Measurements from ENCODE around the gene WIPF3. TPM values are rescaled to one million over a fixed set of nuclear protein-coding genes. Genes with fewer than 3 reads are reported as not detected.

Gene WIPF3
- total RNA-seq, 1 donor = under 0.01 TPM

DNA sequence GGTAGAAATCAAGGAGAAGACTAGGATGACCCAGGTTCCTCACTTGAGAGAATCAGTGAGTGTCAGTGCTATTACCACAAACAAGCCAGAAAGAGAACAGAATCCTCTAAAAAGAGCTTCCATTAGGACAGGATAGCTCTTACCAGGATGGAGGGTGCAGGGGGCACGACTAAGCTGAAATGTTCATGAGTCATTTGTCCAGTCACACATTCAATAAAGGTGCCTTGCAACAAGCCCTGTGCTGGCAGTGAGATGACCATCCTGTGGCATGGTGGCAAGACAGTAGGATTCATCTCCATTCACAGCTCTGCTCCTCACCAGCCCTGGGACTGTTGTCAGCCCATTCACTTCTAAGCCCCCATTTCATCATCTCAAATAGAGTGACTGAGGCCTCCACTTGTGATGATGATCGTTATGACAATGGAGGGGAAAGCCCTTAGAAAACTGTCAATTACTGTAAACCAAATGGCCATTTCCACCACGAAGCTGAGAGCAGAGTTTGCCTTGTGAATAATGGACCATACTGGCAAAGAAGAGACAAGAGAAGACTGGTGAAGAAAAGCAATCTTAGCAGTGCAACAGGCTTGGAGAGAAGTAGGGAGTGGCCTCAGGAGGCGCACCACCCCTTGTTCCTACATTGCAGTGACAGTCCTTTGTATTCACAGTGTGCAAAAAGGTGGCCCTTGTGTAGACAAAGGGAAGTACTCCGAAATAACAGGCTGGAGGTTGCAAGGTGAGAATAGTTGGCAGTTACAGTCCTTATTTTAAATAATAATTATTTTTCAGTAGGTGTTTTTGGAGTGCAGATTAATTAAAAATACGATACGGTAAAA lies 9.0 kb upstream of the WIPF3 start:
- no peak for DNase-seq (ENCODE audit: low read depth)
- H3K4me3 ChIP-seq (ENCODE audit: low read depth, low read length) = no peak overlapping the region
- TF ChIP-seq, protein P1, sequence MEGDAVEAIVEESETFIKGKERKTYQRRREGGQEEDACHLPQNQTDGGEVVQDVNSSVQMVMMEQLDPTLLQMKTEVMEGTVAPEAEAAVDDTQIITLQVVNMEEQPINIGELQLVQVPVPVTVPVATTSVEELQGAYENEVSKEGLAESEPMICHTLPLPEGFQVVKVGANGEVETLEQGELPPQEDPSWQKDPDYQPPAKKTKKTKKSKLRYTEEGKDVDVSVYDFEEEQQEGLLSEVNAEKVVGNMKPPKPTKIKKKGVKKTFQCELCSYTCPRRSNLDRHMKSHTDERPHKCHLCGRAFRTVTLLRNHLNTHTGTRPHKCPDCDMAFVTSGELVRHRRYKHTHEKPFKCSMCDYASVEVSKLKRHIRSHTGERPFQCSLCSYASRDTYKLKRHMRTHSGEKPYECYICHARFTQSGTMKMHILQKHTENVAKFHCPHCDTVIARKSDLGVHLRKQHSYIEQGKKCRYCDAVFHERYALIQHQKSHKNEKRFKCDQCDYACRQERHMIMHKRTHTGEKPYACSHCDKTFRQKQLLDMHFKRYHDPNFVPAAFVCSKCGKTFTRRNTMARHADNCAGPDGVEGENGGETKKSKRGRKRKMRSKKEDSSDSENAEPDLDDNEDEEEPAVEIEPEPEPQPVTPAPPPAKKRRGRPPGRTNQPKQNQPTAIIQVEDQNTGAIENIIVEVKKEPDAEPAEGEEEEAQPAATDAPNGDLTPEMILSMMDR (IDR thresholded peaks at IDR 0.05; ENCODE audit: insufficient read depth, low read depth, low read length) = no peak

DNA sequence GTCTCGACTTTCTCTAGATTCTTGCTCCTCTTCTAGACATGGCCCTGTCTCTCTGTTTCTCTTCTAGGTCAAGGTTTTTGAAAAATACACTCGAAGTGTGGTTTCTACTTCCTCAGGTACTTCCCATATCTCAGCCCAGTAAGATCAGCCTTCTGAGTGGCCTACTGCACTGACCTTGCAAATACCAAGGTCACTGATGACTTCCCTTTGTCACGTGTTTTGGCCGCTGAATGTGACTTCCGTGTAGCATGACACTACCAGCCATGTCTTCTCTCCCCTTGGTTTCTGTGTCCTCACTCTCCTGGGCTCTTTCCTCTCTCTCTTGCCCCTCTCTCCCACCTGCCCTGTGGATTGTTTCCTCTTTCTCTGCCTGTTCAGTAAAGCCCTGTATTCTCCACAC lies 7.9 kb upstream of the WIPF3 start:
- TF ChIP-seq, protein P1 (IDR thresholded peaks at IDR 0.05; ENCODE audit: insufficient read depth, low read depth, low read length) = no peak
- no peak for DNase-seq (ENCODE audit: low read depth)
- H3K4me3 ChIP-seq (ENCODE audit: low read depth, low read length) = no peak overlapping the region

DNA sequence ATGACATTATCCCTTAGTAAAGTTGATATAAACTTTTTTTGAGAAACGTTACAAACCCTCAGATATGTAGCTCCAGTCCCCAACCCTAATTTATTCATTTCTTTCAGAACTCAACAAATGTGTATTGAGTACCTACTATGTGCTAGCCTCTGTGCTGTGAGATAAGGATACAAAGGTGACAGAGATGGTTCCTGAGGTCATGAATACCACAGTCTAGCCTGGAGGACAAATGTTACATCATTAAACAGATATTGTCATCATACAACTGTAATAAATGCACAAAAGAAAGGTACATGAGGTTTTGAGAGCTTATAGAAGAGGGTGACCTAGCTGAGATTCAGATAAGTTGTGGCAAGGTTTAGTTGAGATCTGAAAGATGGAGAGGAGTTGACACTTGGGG lies 4.4 kb upstream of the WIPF3 start:
- no peak for DNase-seq (ENCODE audit: low read depth)

DNA sequence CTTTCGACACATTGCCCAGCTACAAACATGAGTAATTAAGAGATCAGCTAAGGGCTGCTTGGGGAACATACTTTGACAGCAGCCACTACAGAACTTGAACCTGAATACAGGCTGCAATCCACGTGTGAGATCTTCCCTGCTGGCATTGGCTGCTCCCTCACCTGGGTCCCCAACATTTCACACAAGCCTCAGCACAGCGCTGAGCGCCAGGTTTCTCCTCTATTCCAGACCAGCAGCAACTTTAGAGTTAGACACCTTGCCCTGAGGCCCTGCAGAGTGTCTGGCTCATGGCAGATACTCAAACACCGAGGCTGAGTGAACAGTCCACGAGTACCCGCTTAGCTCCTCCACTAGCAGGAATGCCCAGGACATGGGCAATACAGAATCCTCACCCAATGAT lies 1.3 kb upstream of the WIPF3 start:
- H3K4me3 ChIP-seq (ENCODE audit: low read depth, low read length) = no peak overlapping the region
- TF ChIP-seq, protein P1 (IDR thresholded peaks at IDR 0.05; ENCODE audit: insufficient read depth, low read depth, low read length) = no peak
- no peak for DNase-seq (ENCODE audit: low read depth)

More for the DNA sequence above, 4.4 kb upstream of the WIPF3 start:
- no peak overlapping the region for H3K4me3 ChIP-seq (ENCODE audit: low read depth, low read length)
- TF ChIP-seq, protein P1 (IDR thresholded peaks at IDR 0.05; ENCODE audit: insufficient read depth, low read depth, low read length) = no peak

DNA sequence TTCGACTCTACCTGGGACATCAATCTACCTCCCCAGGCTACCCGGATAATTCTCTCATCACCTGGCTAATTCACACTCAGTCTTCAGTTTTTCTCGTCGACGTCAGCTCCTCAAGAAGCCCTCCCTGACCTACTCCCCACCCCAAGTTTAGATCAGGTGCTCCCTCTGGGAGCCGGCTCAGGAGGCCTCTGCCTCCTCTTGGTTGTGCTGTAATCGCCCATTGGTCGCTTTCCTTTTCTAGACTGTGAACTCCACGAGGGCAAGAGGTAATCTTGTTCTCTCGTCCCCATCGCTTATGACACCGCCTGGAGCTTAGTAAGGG lies 461 bp upstream of the WIPF3 start:
- no peak for DNase-seq (ENCODE audit: low read depth)
- no peak overlapping the region for H3K4me3 ChIP-seq (ENCODE audit: low read depth, low read length)
- TF ChIP-seq, protein P1 (IDR thresholded peaks at IDR 0.05; ENCODE audit: insufficient read depth, low read depth, low read length) = no peak

DNA sequence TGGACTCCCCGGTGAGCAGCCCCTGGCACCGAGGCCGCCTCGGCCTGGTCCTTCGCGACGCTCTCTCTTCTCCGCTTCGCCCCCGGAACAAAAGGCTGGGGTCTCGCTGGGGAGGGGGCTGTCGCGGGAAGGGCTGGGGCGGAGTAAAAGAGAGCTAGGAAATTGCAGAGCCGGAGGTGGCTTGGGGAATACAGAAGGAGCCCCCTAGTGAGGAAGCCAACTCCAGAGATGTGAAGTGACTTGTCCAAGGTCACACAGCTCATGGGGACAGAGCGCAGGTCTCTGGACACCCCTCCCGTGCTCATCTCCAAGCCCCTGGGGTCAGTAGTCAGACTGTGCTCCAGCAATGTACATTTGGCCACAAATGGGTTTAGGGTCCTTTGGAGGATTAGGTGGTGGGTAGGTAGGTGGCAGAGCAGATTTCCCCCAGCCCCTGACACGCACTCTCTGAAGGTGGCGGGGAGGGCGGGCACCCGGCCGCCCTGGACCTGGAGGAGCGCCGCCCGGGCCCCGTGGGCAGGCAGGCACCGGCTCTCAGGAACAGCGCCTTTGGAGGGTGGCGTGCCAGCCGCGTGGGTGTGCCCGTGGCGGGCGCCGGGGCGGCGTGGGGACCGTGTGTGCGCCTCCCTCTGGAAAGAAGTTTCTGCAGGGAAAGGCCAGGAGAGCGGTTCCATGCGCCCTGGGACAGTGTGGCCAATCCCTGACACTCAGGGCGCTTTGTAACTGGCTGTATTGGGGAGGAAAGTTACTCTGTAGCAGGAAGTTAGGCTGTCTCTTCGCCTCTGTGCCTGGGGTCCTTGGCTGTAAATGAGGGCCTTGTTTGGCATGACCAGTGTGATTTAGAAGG lies 910 bp downstream of the WIPF3 start:
- no peak overlapping the region for H3K4me3 ChIP-seq (ENCODE audit: low read depth, low read length)
- no peak for DNase-seq (ENCODE audit: low read depth)
- TF ChIP-seq, protein P1 (IDR thresholded peaks at IDR 0.05; ENCODE audit: insufficient read depth, low read depth, low read length) = no peak
